Activated effector memory CD4-positive, alpha-beta T cell treated with Interleukin-2 at 50 U/mL for 16 hours (primary cell): Measurements from ENCODE around the gene YAP1.

Source experiments
- DNase-seq: peaks from one replicate; pipeline ENCODE4 v3.0.0-alpha.2; 2020

The YAP1 gene

GRCh38 chr11:102109896-102110760 is at the start of gene YAP1:
Gene YAP1 (plus strand): TSS chr11:102110447. CDS start chr11:102110849, 402 bp downstream.
- DNase-seq = peak; percentile 53

GRCh38 chr11:102061276-102061675 is 49.0 kb upstream of the YAP1 start:
- no peak for DNase-seq

DNA sequence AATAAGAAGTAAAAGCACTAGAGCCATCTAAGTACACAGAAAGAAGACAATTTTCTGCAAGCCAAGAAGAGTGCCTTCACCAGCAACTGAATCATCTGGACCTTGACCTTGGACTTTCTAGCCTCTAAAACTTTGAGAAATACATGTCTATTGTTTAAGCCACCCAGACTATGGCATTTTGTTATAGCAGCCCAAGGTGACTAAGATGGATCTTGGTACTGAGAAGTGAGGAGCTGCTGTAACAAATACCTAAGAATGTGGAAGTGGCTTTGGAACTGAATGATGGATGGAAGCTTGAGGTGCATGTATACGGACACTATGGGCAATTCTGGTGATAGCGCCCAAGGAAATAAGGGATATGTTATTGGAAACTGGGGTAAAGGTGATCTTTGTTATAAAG is 48.1 kb upstream of the YAP1 start:
- DNase-seq = no peak

- DNase-seq = no peak
These were observed 45.9 kb upstream of the YAP1 start for GRCh38 chr11:102064316-102064715.

DNA sequence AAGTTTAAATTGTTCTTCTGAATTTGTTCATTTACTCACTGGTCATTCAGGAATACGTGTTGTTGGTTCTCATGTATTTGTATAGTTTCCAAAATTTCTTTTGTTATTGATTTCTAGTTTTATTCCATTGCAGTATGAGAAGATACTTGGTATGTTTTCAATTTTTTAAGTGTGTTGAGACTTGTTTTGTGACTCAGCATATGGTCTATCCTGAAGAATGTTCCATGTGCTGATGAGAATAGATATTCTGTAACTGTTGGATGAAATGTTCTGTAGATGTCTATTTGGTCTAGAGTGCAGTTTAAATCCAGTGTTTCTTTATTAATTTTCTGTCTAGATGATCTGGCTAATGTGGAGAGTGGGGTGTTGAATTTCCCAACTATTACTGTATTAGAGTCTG is 39.5 kb upstream of the YAP1 start:
- DNase-seq = no peak

- no peak for DNase-seq
These were observed 38.5 kb upstream of the YAP1 start for GRCh38 chr11:102071497-102072472.

GRCh38 chr11:102073253-102073652 is 37.0 kb upstream of the YAP1 start:
- DNase-seq = no peak

DNA sequence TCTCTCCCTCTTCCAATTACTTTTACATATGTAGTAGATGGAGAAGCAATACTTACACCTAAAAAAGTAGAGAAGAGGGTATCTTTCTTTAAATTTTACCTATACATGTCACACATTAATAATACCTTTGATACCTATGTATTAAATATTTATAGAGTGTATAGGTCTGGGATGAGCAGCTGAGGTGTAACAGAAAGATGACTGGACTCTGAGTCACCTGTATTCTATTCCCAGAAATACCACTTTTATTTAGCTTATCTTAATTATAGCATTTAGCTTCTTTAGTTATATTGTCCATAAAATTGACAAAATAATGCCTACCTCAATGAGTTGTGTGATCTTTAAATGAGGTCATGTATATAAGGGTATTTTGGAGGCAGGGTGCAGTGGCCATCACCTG is 30.6 kb upstream of the YAP1 start:
- no peak for DNase-seq

GRCh38 chr11:102081313-102081712 is 28.9 kb upstream of the YAP1 start:
- no peak for DNase-seq

DNA sequence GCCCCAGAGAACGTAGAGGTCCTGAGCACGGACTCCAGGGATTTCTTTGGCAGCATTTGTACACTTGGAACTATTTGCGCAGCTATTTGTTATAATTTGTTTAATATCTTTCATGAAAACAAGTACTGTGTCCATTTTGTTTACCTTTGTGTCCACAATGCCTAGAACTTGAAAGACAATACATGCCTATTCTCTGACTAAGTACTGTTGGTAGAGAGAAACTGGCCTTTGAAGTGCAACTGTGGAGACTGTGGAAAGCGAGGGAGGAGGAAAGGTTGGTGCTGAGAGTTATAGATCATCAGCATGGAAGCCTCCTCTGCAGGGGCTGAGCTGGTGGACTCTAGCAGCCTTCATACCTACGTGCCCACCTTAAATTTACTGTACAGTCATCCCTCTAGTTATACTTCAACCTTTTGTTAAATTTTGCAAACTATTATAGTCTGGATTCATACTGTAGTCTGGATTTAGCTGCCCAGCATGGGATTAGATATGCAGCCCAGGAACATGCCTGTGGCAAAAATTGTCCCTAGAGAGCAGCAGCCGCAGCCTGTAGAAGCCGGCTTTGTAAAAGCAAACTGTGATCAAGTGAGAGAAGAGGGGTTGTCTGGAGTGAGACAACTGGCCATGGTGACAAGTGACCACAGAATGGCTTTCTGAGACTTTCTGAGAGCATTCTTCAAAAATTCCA is 24.2 kb upstream of the YAP1 start:
- DNase-seq = no peak

DNA sequence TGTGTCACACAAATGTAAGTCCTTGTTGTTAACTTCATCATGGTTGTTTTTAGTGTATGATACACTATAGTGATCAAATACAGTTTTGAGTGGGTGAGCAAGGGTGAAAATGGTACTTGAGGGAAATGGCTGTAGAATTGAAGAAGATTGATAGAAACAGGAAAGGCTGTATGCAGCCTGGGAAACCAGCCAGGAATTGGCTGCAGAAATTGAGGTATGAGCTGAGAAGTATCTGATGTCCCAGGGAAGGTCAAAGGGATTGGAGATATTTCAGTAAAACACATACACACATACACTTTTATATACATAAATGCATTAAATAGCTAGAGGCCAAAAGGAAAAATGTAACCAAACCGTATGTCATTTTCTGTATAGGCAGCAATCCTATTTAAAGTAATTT is 13.1 kb upstream of the YAP1 start:
- DNase-seq = no peak

- no peak for DNase-seq
These were observed 10.5 kb upstream of the YAP1 start for GRCh38 chr11:102099755-102100154.

DNA sequence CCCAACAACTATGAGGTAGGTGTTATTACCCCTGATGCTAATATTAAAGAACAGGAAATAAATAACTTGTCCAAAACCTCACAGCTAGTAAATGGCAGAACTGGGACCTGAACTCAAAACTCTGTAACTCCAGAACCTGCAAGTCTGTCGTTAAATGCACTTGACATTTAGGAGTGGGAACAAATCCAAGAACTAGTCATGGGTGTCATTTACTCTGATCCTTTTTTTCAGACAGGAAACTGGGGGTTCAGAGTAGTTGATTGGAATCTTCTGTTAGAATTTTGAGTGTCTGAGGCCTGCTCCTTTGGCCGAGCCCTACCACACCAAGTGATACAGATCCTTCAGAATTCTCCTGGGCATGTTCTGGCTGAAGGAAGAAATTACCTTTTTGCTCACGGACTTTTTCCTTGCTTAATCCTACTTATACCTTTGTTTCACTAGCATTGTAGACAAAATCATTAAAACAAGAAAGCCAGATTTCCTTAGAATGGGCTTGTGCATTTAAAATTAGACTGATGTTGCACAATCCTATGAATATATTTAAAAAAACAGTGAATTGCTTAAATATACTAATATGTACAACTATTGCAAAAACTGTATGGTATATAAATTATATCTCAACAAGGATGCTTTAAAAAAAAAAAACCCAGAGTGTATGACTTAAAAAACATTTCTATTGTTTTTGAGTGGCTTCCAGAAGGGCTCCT is 1.4 kb upstream of the YAP1 start:
- no peak for DNase-seq

DNA sequence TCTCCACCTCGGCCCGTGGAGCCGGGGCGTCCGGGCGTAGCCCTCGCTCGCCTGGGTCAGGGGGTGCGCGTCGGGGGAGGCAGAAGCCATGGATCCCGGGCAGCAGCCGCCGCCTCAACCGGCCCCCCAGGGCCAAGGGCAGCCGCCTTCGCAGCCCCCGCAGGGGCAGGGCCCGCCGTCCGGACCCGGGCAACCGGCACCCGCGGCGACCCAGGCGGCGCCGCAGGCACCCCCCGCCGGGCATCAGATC is 439 bp downstream of the YAP1 start:
- no peak for DNase-seq

DNA sequence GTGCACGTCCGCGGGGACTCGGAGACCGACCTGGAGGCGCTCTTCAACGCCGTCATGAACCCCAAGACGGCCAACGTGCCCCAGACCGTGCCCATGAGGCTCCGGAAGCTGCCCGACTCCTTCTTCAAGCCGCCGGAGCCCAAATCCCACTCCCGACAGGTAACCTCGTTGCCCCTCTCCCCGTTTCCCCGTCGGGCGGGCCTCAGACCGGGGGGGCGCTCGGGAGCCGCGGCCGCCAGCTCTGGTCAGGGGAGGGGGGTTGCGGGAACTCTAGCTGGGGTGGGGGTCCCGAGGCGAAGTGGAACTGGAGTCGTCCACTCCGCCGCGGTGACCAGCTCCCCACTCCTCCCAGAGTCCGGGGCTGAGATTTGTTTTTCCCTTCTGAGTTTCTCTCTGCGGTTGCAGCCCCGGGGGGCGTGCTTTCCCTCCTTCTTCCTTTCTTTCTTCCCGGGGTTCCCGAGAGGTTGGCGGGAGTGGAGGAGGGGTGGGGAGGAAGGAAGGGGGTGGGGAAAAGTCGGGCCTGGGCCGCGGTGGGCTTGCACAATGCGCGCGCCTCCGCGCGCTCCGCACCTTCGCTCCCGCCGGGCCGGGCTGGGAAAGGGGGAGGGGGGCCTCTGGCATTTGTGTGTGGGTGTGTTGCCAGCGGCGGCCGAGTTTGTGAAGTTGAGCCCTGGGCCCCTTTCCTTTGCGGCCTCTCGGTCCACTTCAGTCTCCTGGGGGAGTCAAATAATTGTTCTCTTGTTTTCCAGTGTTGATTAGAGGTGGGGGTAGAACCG is 952 bp downstream of the YAP1 start:
- no peak for DNase-seq

GRCh38 chr11:102111787-102112508 is 1.7 kb downstream of the YAP1 start:
- peak; percentile 4 for DNase-seq

DNA sequence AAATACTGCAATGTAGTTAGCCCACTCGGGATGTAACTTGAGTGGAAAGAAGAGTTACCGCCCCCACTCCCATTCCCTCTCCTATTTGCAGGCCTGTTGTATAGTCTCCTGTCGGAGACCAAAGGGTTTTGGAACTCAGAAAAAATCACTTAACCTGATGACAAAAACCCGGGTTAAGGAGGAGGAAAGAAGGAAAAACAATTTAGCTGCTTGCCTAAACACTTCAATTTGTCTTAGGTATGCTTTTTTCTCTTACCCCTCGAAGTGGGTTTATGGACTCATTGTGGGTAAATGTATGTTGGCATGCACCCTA is 2.2 kb downstream of the YAP1 start:
- no peak for DNase-seq

DNA sequence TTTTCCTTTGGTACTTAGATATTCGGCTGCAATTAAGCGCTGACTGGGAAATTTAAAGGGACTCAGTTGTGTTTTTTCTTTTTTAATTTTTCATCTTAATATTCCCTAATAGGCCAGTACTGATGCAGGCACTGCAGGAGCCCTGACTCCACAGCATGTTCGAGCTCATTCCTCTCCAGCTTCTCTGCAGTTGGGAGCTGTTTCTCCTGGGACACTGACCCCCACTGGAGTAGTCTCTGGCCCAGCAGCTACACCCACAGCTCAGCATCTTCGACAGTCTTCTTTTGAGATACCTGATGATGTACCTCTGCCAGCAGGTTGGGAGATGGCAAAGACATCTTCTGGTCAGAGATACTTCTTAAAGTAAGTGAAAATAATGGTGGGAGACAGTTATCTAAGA is 3.8 kb downstream of the YAP1 start:
- DNase-seq = no peak

- no peak for DNase-seq
These were observed 5.3 kb downstream of the YAP1 start for GRCh38 chr11:102115557-102115956.

DNA sequence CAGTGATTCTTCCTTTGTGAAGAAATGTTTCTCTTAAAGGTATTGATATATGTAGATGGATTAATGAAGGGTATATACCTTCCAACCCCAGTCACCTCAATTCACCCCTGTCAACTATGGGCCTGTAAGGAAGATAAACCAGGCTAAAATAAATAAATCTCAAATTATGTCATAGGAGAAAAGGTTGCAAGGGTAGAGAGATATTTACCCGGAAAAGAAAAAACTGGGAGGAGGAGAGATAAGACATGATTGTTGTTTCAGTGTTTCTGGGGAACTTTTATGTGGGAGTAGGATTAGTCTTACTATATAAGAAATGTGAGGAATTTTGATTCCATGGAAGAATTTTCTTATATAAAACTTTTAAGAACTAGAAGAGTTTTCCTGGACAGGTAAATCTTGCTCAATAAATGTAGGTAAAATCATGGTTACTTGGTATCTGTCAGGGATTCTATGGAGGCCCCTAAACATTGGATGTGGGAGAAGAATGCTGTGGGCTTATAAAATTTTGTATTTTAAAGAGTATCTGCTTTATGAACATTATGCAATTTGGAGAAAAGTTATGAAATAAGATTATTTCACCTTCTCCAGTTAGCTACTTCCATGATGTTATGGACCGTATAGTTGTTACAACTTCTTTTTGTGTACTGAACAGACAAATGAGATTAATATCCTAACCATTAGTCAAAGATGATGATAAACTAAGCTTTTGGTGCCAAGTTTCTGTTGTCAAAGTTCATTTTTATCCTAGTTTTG is 6.4 kb downstream of the YAP1 start:
- no peak for DNase-seq
